ENCODE data around the gene MRPS15. TPM values are rescaled to one million over a fixed set of nuclear protein-coding genes. Genes with fewer than 3 reads are reported as not detected.

MRPS15 gene
- total RNA-seq, 2 experiments from 2014 or later = 120 to 129 TPM

GRCh38 chr1:36466370-36467026 lies 2.3 kb upstream of the MRPS15 start:
- POLR2A ChIA-PET = interaction anchor here (1.6 kb wide), 1 partner anchor 20 kb away, joined by 3 read pairs; no protein-coding TSS in a partner anchor
- no peak overlapping the region for H3K4me3 Mint-ChIP-seq
- H3K27ac Mint-ChIP-seq = no peak overlapping the region
- peaks cover 17% of the 10 kb centered on the region for H3K4me1 Mint-ChIP-seq (ENCODE audit: low read depth)
- TF ChIP-seq CTCF (IDR thresholded peaks at IDR 0.05) = no peak
- no peak for ATAC-seq
- no peaks in the 10 kb centered on the region for H3K9me3 Mint-ChIP-seq
- CTCF ChIA-PET = no interaction called here
- H3K27me3 Mint-ChIP-seq = no peaks in the 10 kb centered on the region
- peaks cover 15% of the 10 kb centered on the region for H3K36me3 Mint-ChIP-seq (ENCODE audit: low read depth)
- DNase-seq = no peak
- intact Hi-C loops (cut with micrococcal nuclease) = no loop called here

- Mint-ChIP-seq H3K36me3 (ENCODE audit: low read depth) (peaks cover 18% of the 10 kb centered on the region), H3K27me3 (no peaks in the 10 kb centered on the region), H3K4me3 (no peak overlapping the region), H3K27ac (peak overlapping the region; percentile 97), H3K9me3 (no peaks in the 10 kb centered on the region), H3K4me1 (ENCODE audit: low read depth) (peaks cover 17% of the 10 kb centered on the region)
- DNase-seq (no peak), ATAC-seq (no peak)
- CTCF ChIA-PET = no interaction called here
- POLR2A ChIA-PET = interaction anchor here (1.6 kb wide), 1 partner anchor 21 kb away, joined by 3 read pairs; no protein-coding TSS in a partner anchor
- TF ChIP-seq CTCF (IDR thresholded peaks at IDR 0.05) = no peak
- intact Hi-C loops (cut with micrococcal nuclease) = no loop called here
Measured at GRCh38 chr1:36465731-36466369, 1.7 kb upstream of the MRPS15 start.

GRCh38 chr1:36464605-36465393 lies 615 bp upstream of the MRPS15 start:
- POLR2A ChIA-PET = interaction anchor here (0.7 to 1.6 kb wide), 7 partner anchors 10 to 309 kb away, joined by 3 to 14 read pairs (median 4); partner anchors contain the start of genes MAP7D1 and OSCP1
- Mint-ChIP-seq H3K9me3 (no peaks in the 10 kb centered on the region), H3K27ac (peak overlapping the region; percentile 97), H3K27me3 (no peaks in the 10 kb centered on the region), H3K36me3 (ENCODE audit: low read depth) (peaks cover 19% of the 10 kb centered on the region), H3K4me1 (ENCODE audit: low read depth) (peaks cover 17% of the 10 kb centered on the region), H3K4me3 (peak overlapping the region; percentile 99)
- CTCF ChIA-PET = no interaction called here
- ATAC-seq (peak; percentile 64), DNase-seq (no peak)
- TF ChIP-seq CTCF (IDR thresholded peaks at IDR 0.05) = no peak
- intact Hi-C loops (cut with micrococcal nuclease) = no loop called here

- Mint-ChIP-seq H3K27ac (peak overlapping the region; percentile 97), H3K9me3 (no peaks in the 10 kb centered on the region), H3K27me3 (no peaks in the 10 kb centered on the region), H3K4me3 (peak overlapping the region; percentile 99), H3K36me3 (ENCODE audit: low read depth) (peaks cover 31% of the 10 kb centered on the region), H3K4me1 (ENCODE audit: low read depth) (peaks cover 30% of the 10 kb centered on the region)
- ChIA-PET CTCF (no interaction called here), POLR2A (interaction anchor here (1.0 to 1.6 kb wide), 8 partner anchors 8 to 1015 kb away, joined by 3 to 14 read pairs (median 4); partner anchors contain the start of genes MAP7D1 and OSCP1)
- TF ChIP-seq CTCF (IDR thresholded peaks at IDR 0.05) = no peak
- DNase-seq (no peak), ATAC-seq (no peak)
- intact Hi-C loops (cut with micrococcal nuclease) = no loop called here
Measured at GRCh38 chr1:36463463-36463802, 751 bp downstream of the MRPS15 start.

All from activated CD8-positive, alpha-beta T cell treated with anti-CD3 and anti-CD28 coated beads for 36 hours (primary cell).